ENCODE results near the gene ERG28.
"Not testable (repeated sequence)": the region's sequence is repeated elsewhere in the genome, so short reads cannot be mapped to it uniquely, and the experiment has no call there.

Gene ERG28

GRCh38 chr14:75600100-75600499 is 60.6 kb downstream of the ERG28 start:
- not testable (repeated sequence) for H3K4me3 ChIP-seq (ENCODE audit: low read depth in 1 of 5, low read length in 5 of 5); H3K9ac ChIP-seq (ENCODE audit: low read length in 5 of 5); H3K9me3 ChIP-seq (ENCODE audit: control insufficient read depth in 5 of 5, low read length in 5 of 5); H3K27me3 ChIP-seq (ENCODE audit: control insufficient read depth in 5 of 5, insufficient read depth in 4 of 5, low read length in 5 of 5); H3K36me3 ChIP-seq (ENCODE audit: control insufficient read depth in 5 of 5, insufficient read depth in 5 of 5, low read length in 5 of 5); H3K27ac ChIP-seq (ENCODE audit: low read depth, low read length)
- peaks cover 0 to 12% (median 8%) of the 10 kb centered on the region in 5 donors for H3K4me1 ChIP-seq (ENCODE audit: control insufficient read depth in 5 of 5, insufficient read depth in 5 of 5, low read length in 5 of 5)
